NAMALWA (cell line): ENCODE data around the gene DXO.

Experiments used
- DNase-seq: peaks from one replicate; pipeline ENCODE4 v3.0.0-alpha.2; 2015; ENCODE audit warnings: low spot score

Gene DXO

DNA sequence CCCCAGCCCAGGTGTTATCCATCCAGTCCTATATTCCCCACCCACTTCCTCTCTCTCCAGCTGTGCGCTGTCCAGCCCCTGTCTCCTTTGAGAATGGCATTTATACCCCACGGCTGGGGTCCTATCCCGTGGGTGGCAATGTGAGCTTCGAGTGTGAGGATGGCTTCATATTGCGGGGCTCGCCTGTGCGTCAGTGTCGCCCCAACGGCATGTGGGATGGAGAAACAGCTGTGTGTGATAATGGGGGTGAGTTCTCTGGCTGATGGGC, 43.3 kb downstream of the DXO start:
- no peak for DNase-seq

DNA sequence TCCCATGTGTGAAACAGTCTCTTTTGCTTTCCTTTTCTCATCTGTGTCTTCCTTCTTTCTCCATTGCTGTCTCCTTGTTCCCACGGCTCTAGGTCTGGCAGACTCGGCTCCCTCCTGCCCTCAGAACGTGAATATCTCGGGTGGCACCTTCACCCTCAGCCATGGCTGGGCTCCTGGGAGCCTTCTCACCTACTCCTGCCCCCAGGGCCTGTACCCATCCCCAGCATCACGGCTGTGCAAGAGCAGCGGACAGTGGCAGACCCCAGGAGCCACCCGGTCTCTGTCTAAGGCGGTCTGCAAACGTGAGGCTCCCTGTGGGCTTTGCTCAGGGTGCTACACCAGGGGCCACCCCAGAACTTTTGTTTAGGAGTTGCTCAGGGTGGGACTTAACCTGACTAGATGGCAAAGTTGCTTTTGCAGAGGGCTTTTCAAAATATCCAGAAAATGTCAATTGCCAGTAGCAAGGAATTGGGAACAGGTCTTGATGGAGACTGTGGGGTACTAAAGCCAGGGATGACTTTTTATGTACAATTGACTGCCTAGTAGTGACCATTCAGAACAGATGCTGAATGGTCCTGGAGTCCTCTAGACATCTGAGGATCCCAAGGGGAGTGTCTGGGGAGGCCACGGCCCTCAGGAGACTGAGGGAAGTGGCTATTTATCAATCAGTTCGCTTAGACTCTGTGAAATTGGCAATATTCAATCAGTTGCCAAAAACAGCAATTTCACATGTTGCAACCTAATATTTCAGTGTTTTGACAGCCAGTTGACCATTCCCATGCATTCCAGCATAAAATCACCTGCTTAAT, 43.9 kb downstream of the DXO start:
- DNase-seq: no peak

DNA sequence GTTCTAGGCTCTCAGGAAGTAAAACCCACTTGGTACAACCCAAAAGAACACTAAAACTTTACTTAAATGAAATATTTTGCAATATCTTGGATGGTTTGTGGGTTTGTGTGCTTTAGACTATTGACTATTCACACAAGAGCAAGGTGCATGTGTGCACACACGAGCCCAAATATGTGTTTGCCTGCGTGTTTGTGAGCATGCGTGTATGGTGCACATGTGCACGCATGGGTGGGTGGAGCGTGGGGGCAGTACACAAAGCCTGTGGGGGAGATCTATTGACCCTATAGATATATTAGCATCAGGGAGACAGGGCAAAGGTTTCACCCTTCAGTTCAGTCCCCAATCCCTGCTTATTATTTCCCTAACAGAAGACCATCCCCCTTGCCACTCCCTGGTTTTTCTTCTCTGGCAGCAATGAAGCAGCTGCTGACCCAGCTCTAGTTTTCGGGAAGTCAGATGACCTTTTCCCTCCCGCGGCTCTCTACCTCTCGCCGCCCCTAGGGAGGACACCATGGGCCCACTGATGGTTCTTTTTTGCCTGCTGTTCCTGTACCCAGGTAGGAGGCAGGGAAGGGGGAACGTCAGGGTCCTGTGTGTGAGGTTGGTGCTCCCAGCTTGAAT, 44.6 kb downstream of the DXO start, which contains the start of gene C2:
C2 (plus strand) TSS at position 476 of the 621 bp plus-strand sequence; CDS start at position 512, 36 bp downstream.
- DNase-seq: no peak

DNA sequence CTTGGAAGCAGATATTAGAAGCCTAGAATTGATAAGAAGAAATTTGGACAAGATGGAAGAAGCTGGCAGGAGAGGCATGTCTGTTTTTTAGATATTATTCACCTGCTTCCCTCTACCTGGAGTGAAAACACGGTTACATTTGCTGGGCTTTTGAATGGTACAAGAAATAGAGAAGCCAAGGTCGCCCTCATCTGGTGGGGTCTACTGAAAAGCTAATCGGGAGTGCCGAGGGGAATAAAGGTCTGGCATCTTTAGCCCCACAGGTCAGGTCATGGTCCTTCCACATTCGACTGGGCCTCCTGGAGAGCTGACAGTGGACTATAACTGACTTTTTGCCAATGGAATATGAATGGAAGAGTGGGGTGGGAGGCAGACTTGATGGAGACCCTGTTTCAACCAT, 49.0 kb downstream of the DXO start:
- peak; percentile 51 for DNase-seq

DNA sequence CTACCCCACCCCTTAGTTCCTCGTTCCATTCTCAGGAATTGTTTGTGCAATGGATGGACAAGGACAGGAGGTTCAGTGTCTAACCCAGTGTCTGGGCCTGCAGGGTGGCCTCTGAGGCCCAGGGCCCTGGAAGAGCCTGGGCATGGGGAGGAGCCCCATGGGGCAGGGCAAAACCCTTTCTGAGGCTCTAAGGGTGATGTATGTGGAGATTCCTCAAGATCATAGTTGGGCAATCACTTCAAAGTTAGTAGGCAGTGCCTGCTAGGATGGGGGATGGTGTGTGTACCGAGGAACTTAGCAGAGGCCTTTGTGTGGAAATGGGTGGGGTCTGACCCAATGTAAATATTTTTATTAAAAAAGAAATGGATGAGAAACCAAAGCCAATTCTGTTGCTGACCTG, 51.1 kb downstream of the DXO start:
- no peak for DNase-seq
